GM18507 (cell line): ENCODE measurements around the gene IGSF8.

ENCODE experiments used
- DNase-seq: peaks from one replicate; pipeline ENCODE4 v3.0.0; 2011; ENCODE audit warnings: low read depth; ENCODE audit not compliant: insufficient read length; ENCODE audit errors: extremely low spot score
- FAIRE-seq: peaks from 2 replicates; lab custom pipeline; 2011; peaks lifted over from hg19 to GRCh38; lab: Jason Lieb, UNC

The IGSF8 gene

DNA sequence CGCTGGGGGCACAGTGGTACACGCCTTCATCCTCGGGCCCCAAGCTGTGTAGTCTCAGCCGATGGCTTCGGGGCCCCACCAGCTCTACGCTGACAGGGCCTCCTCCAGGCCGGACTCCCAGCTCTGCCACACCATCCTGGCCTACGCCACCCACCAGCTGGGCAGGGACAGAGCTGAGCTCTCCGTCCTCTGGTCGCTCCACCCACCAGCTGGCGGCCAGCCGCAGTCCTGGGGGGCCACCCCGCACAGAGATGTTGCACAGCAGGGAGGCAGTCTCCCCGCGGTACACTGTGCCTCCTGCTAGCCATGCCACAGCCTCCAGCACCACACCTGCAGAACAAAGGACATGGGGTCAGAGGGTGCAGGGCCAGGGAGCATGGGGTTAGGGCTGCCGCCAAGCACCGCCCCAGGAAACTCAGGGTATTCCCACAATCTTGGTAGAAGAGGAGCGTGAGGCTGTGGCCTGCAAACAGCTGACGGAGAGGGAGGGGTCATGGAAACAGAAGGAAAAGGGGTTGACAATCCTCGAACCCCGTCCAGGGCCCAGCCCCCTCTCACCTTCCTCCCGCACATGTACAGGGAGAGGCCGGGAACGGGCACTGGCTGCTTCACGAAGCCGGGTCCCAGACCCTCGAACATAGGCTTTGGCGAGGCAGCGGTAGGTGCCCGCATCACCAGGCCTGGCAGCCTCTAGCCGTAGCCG is 5.9 kb downstream of the IGSF8 start:
- FAIRE-seq (no peak), DNase-seq (no peak)

DNA sequence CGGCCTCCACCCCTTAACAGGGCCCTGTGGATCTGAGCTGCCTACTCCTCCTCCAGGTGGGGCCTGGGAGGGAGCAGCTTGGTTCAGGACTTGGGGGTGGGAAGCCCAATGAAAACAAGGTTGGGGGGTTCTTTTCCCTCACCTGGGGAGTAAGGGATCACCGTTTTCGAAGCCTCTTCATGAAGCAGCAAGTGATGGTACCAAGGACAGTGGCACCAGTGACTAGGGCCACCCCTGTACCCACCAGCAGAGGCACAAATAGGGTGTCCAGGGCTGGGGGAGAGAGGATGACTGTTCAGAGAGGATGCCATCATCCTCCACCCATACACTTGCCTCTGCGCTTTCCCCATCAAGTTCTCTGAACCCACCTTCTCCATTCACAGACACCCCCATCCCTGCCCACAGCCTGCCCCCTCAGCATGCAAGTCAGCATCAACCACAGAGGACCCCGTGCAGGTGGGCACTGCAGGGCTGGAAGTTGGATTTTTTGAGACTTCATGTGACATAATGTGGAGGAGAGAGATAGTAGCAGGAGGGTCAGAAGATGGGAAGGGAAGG is 6.7 kb downstream of the IGSF8 start:
- FAIRE-seq (no peak), DNase-seq (no peak)

DNA sequence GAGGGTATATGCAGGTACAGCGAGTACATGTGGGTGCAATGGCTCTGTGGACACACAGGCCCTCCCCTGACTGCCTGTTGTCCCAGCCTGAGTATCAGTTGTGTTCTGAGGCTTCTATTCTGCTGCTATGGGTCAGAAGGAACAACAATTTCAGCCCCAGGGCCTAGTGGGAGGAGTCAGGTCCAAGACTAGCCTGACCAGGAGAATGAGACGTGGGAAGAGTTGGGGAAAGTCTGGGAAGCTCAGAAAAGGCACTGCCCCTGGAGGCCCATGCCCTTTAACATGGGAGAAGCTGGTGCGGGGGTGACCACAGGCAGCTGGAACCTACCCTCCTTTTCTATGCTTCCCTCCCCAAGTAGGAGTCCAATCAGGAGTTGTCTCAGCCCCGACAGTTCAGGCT is 7.7 kb downstream of the IGSF8 start:
- no peak for FAIRE-seq
- no peak for DNase-seq

DNA sequence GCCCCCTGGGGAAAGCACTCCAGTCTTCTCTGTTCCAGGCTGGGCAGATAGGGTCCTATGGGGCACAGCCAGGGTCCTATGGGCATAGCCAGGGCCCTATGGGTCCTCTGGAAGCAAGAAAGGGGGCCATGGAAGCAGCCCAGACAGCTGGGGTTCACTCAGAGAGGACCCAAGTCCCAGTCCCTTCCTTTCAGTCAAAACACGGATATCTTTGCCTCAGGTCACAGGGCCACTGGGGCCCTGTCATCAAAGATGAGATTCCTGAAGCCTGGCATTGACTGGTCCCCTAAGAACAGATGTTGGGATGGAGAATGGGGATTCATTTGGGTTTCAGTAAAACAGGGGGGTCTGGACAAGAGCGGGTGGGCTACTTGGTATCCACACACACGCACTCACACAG is 8.5 kb downstream of the IGSF8 start:
- no peak for FAIRE-seq

DNA sequence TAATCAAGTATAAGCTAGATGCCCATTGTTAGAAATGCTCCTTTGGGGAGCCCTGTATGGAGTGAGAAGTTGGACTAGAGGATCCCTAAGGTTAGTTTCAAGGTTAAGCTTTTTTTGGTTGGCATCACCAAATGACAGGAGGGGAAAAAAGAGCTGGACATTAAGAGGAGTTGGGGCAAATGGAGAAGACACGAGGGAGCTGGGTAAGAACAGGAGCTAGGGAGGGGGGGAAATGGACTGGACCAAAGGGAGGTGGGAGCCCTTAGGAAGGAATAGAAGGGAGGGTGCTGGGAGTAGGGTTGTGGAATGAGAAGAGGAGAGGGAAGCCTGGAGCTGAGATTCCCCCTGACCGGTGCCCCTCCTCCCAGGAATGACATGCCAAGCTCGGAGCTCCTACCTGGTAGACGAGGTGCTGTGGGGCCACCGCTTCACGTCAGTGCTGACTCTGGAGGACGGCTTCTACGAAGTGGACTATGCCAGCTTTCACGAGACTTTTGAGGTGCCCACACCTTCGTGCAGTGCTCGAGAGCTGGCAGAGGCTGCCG is 11.2 kb downstream of the IGSF8 start:
- DNase-seq, result no peak
- FAIRE-seq, result no peak

More for the DNA sequence above, 8.5 kb downstream of the IGSF8 start:
- DNase-seq, result no peak

DNA sequence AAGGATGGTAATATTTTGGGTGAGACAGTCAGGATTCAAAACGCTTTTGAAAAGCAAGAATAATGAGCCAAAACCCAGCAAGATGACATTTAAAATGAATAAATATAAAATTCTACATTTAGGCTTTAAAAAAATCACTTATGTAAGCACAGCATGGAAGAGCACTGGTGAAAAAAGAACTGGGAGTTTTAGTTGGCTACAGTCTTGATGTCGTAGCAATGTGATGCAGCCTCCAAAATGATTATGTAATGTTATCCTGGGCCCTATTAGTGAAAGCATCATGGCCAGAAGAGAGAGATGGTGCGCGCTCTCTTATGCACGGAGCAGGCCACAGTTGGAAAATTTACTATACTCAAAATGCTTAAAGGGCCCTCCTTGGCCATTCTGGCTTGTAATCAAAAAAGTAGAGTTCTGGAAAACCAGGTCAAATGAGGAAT is 11.9 kb downstream of the IGSF8 start:
- DNase-seq, result no peak
- FAIRE-seq, result no peak

DNA sequence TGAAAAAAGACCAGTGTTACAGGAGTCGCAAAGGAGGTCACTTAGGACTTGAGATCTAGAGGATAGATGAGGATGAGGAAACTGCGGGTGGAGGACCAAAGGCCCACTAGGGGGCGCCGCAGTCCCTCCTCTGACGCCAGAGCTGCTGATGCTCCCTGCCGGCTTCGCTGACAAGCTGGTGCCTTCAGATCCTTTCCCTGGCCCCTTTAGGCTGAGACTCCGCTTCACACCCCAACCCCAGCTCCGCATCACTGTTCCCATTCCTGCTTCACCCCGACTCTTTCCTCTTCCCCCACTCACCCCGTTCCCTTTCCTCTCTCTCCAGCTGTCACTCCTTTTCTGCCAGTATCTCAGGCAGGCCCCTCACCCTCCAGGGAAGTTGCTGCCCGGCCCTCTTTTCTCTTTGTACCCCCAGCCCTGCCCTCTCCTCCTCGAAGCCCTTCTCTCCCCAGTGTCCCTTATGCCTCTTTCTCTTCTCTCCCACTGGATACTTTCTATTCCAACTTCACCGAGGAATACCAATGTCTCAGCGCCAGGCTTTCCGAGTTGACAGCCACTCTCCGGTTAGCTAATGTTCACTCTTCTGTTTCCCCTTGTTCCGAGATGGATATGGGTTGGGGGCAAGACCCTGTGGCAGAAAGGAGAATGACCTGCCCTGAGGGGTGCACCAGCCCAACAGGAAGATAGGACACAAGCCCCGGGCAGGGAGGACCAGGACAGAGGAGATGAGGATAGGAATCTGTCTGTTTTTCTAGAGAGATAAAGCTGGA is 12.5 kb downstream of the IGSF8 start:
- DNase-seq (peak; percentile 74), FAIRE-seq (peak; percentile 77)

DNA sequence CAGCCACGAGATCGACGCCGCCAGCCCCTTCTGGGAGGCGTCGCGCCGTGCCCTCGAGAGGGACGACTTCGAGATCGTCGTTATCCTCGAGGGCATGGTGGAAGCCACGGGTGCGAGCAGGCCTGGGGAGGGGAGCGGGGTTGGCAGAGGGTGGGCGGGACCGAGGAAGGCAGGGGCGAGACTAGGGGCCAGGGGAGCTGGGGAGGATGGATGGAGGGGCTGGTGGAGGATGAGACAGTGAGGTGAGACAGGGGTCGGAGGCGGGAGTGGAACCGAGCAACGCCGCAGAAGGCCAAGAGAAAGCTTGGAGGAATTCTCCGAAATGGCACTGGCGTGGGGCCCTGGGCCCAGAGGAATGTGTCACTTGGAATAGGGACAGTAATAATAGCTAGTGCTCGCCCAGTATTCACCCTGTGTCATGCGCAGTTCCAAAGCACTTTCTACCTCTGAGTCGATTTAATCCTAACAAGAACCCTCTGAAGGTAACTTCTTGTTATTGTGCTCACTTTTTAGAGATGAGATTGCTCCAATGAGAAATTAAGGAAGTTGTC is 13.6 kb downstream of the IGSF8 start:
- FAIRE-seq, result no peak

DNA sequence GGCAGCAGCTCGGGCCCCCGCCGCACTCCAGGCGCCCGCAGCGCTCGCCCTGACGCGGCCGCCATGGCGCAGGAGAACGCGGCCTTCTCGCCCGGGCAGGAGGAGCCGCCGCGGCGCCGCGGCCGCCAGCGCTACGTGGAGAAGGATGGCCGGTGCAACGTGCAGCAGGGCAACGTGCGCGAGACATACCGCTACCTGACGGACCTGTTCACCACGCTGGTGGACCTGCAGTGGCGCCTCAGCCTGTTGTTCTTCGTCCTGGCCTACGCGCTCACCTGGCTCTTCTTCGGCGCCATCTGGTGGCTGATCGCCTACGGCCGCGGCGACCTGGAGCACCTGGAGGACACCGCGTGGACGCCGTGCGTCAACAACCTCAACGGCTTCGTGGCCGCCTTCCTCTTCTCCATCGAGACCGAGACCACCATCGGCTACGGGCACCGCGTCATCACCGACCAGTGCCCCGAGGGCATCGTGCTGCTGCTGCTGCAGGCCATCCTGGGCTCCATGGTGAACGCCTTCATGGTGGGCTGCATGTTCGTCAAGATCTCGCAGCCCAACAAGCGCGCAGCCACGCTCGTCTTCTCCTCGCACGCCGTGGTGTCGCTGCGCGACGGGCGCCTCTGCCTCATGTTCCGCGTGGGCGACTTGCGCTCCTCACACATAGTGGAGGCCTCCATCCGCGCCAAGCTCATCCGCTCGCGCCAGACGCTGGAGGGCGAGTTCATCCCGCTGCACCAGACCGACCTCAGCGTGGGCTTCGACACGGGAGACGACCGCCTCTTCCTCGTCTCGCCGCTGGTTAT is 14.2 kb downstream of the IGSF8 start:
- FAIRE-seq (peak; percentile 67), DNase-seq (peak; percentile 64)

More for the DNA sequence above, 13.6 kb downstream of the IGSF8 start:
- no peak for DNase-seq

DNA sequence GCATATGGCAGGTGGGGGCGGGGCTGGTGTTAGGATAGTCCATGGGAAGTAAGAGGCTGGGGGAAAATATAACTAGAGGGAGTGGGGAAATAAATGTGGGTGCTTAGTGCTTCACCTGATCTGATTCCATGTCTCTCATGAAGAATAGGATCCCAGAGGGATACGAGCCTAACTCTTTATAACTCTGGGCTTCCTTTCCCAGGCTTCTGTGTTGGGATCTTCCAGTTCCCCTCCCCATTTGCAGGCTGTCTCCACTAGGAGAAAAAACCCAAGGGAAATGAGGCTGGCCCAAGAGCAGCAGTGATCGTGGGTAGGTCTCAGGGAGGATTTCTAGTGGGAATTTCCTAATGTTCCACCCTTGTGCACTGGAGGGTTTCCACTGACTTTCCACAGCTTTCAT is 15.5 kb downstream of the IGSF8 start:
- FAIRE-seq (no peak), DNase-seq (no peak)

DNA sequence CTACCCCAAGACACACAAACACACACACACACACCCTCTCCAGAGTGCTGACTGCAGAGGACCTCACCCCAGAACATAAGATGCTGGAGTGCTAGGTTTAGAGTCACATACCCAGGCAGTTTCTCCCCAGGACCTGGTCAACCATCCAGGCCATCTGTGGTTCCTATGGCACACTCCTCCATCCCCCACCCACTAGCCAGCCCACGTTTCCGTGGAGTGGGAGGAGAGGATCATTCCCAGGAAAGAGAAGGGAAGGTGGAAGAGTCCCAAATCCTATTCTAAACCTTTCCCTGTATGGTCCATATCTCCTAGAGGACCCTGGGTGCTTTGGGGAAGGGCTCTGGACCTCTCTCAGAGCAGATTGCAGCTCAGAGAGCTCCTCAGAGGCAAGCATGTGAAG is 15.9 kb downstream of the IGSF8 start:
- FAIRE-seq (no peak), DNase-seq (no peak)

DNA sequence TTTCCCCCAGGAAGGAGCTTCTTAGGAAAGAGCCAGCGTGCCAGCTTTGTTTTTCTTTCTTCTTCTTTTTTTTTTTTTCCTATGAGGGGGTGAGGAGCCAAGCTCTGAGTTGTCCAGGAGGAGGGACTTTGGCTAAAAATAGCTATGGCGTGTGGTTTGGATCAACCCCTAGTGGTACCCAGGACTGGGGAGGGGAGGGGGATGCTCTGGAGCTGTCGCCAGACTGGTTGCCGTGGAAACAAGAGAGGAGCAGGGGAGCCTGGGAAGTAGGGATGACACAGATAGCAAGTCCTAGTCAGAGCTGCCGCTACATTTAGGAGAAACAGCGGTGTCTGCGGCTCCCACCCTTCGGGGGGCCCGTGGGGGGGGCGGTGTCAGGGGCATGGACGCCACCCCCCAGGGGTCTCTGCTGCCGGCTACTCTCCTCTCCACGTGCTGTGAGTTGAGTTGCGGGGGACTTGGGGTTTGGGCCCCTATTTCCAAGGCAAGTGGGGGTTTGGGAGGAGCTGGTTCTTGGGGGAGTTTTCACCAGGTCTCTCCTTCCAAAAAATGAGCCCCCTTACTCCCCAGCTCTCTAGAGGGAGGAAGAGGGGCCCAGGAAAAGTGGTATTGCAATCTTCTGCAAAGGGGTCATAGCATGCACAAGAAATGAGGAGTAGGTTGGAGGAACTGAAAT is 17.0 kb downstream of the IGSF8 start, which contains the start of gene KCNJ9:
TSS of gene KCNJ9 (plus strand) at position 278 of the 676 bp plus-strand sequence. CDS start 2,493 bp downstream, outside the sequence.
- FAIRE-seq, result no peak

DNA sequence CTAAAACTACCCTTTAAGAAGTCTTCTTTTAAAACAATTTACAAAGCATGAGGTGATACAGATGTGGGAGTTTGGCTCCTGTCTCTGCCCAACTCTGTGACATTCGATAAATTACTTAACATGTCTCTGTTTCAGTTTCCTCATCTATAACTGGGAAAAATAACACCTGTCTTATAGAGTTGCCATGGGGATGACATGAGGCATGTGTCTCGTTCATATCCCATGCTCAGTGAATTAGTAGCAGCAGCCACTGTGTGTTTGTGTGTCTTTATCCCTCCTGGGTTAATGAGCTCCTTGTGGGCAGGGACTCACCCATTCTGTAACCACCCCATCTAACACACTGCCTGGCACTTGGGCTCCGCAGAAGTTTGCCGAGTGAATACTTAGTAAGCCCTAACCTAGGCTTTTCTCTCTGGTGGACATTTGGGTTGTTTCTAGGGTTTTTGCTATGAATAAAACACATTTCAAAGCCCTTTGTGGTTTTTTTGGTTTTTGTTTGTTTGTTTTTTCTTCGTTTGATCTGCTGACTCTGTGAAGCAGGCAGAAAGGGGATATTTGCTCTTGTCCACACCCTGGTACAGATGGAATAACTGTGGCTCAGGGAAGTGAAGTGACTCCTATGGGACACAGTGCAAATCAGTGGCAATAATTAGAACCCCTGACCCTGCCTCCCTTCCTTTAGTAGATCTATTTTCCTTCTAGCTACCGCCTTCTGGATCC is 17.9 kb downstream of the IGSF8 start:
- DNase-seq (no peak), FAIRE-seq (no peak)

More for the DNA sequence above, 17.0 kb downstream of the IGSF8 start, which contains the start of gene KCNJ9:
- no peak for DNase-seq

DNA sequence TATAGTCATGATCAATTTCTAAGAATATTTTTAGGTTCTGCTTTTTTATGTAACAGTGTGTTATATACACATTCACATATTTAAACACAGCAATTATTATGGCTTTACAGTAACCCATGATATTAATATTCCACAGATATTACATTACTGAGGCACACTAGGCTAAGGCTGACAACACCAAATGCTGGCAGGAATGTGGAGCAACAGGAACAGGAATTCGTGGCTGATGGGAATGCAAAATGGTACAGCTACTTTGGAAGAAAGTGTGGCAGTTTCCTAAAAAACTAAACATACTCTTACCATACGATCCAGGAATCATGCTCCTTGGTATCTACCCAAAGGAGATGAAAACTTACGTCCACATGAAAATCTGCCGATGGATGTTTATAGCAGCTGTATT is 19.0 kb downstream of the IGSF8 start:
- no peak for DNase-seq
- no peak for FAIRE-seq

DNA sequence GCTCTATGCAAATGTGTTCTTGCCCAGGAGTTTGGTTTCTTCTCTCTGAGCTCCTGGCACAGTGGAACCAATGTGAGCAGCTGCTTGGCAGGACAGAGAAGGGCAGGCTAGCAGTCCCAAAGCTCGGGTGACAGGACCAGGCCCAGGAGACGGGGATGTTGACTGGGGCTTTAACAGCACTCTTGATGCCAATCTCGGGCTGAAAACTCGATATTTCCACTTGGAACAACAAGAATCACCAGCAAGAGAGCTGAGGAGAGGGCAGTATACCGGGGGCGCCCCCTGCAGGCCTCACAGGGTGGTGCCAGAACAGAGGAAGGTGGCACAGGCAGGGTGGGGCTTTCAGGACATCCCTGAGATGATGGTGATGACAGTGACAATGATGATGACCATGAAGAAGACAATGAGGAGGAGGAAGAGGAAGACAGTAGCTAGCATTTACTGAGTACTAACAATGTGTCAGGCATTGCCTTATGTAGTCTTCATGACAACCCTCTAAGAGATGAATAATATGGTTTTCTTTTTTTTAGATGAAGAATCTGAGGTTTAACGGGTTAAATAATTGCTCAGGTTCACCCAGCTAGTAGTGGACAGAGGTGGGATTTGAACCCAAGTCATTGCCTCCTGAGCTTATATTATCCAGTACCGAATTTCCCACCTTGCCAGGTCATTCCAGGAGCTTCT is 19.8 kb downstream of the IGSF8 start:
- DNase-seq (peak; percentile 32), FAIRE-seq (peak; percentile 73)

DNA sequence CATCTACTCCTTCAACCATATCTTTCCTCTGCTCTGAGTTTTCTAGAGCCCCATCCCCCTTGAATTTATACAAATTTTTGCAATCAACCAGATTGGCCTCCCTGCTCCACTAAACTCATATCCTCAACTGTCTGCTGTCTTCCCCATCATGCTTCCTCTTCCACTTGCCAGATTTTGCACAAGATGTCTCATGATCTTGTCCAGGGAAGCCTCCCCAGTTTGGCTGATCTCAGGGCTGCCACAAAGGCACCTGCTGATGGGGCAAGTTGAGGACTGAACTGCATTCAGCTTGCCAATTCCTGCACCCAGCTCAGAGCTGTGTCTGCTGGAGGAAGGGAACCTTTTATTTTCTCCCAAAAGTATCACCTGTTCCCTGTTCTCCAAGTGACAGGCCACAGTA is 20.9 kb downstream of the IGSF8 start:
- no peak for FAIRE-seq
- DNase-seq, result no peak

DNA sequence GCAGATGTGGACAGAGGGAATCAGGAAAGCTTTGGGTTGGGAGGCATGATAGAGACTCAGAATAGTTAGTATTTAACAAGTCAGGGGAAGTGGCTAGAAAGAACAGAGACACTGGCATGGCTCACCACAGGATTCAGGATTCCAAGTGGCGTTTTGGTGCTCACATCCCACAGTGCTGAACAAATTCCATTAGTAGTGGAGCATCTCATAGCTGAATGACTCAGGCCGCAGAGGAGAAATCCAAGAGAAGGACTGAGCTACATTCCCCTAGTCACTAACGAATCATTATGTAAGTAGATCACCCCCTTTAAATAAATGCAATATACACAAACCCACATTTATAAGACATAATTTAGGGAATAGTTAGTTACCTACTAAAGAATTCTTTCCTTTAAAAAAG is 22.1 kb downstream of the IGSF8 start:
- FAIRE-seq (no peak), DNase-seq (no peak)

DNA sequence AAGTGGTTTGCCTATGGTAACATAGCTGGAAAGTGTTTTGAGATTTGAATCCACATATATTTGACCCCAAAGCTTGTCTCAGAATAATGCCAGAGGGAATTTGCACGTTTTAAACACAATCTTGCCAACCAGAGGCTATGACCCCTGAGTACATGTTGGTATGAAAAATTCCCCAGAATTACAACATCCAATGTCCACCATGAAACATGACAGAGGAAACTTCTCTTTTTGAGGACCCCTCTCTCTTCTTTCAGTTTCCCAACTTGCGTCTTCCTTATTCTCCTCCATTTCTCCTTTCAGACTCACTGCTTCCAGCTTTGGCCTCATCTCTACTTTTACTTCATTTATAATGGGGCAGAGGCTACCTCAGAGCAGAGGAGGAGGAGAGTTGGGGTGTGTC is 22.6 kb downstream of the IGSF8 start:
- no peak for FAIRE-seq
- DNase-seq, result no peak
